ENCODE measurements around the gene KRAS.

Gene KRAS

GRCh38 chr12:25256826-25257225, 6.1 kb upstream of the KRAS start:
- DNase-seq (ENCODE audit: insufficient read length, low spot score) (no peak), FAIRE-seq (no peak)

- DNase-seq (ENCODE audit: insufficient read length, low spot score) (no peak), FAIRE-seq (no peak)
These were observed 5.3 kb upstream of the KRAS start for GRCh38 chr12:25256005-25256404.

GRCh38 chr12:25254271-25254880, 3.6 kb upstream of the KRAS start:
- peak; percentile 60 for DNase-seq (ENCODE audit: insufficient read length, low spot score)
- FAIRE-seq, result peak; percentile 52

- no peak for FAIRE-seq
- no peak for DNase-seq (ENCODE audit: insufficient read length, low spot score)
These were observed 2.8 kb upstream of the KRAS start for GRCh38 chr12:25253371-25254068.

GRCh38 chr12:25252946-25253345, 2.2 kb upstream of the KRAS start:
- DNase-seq (ENCODE audit: insufficient read length, low spot score) (no peak), FAIRE-seq (no peak)

GRCh38 chr12:25251769-25252168, 1.0 kb upstream of the KRAS start:
- no peak for FAIRE-seq
- DNase-seq (ENCODE audit: insufficient read length, low spot score), result no peak

- DNase-seq (ENCODE audit: insufficient read length, low spot score), result no peak
- FAIRE-seq, result no peak
These were observed 594 bp downstream of the KRAS start for GRCh38 chr12:25249931-25250738.

- DNase-seq (ENCODE audit: insufficient read length, low spot score), result no peak
- no peak for FAIRE-seq
These were observed 2.0 kb downstream of the KRAS start for GRCh38 chr12:25248732-25249131.

GRCh38 chr12:25248137-25248536, 2.6 kb downstream of the KRAS start:
- DNase-seq (ENCODE audit: insufficient read length, low spot score), result no peak
- no peak for FAIRE-seq

- no peak for DNase-seq (ENCODE audit: insufficient read length, low spot score)
- FAIRE-seq, result no peak
These were observed 5.2 kb downstream of the KRAS start for GRCh38 chr12:25245491-25245890.

- FAIRE-seq (no peak), DNase-seq (ENCODE audit: insufficient read length, low spot score) (no peak)
These were observed 7.1 kb downstream of the KRAS start for GRCh38 chr12:25243680-25243990.

- DNase-seq (ENCODE audit: insufficient read length, low spot score) (no peak), FAIRE-seq (no peak)
These were observed 7.6 kb downstream of the KRAS start for GRCh38 chr12:25242981-25243679.

GRCh38 chr12:25241167-25242020, 9.3 kb downstream of the KRAS start:
- DNase-seq (ENCODE audit: insufficient read length, low spot score), result peak; percentile 26
- peak; percentile 64 for FAIRE-seq

- FAIRE-seq (no peak), DNase-seq (ENCODE audit: insufficient read length, low spot score) (no peak)
These were observed 14.1 kb downstream of the KRAS start for GRCh38 chr12:25236626-25237025.

GRCh38 chr12:25236190-25236589, 14.5 kb downstream of the KRAS start:
- no peak for FAIRE-seq

GRCh38 chr12:25213338-25213737, 37.4 kb downstream of the KRAS start:
- DNase-seq (ENCODE audit: insufficient read length, low spot score) (no peak), FAIRE-seq (no peak)

More at GRCh38 chr12:25236190-25236589, 14.5 kb downstream of the KRAS start:
- DNase-seq (ENCODE audit: insufficient read length, low spot score), result no peak

- no peak for DNase-seq (ENCODE audit: insufficient read length, low spot score)
- peak; percentile 85 for FAIRE-seq
These were observed 42.2 kb downstream of the KRAS start for GRCh38 chr12:25208554-25208953.

GRCh38 chr12:25207846-25208245, 42.9 kb downstream of the KRAS start:
- peak; percentile 36 for FAIRE-seq
- DNase-seq (ENCODE audit: insufficient read length, low spot score), result no peak

- no peak for FAIRE-seq
- DNase-seq (ENCODE audit: insufficient read length, low spot score), result no peak
These were observed 43.3 kb downstream of the KRAS start for GRCh38 chr12:25207411-25207810.

GRCh38 chr12:25202137-25202536, 48.6 kb downstream of the KRAS start:
- FAIRE-seq (no peak), DNase-seq (ENCODE audit: insufficient read length, low spot score) (no peak)
